Parathyroid adenoma (tissue), 2 donors: ENCODE measurements around the gene ZNF106.

Experiments used
- H2AFZ ChIP-seq: fragments of 300-600 bp; sonication (generic); one replicate; pipeline ENCODE4 v1.7.0; 2017; ENCODE audit warnings: antibody characterized with exemption, mild to moderate bottlenecking
- H3K27ac ChIP-seq: fragments of 300-600 bp; sonication (generic); one replicate; pipeline ENCODE4 v1.7.0; 2017
- H3K27me3 ChIP-seq: fragments of 300-600 bp; sonication (generic); one replicate; pipeline ENCODE4 v1.7.0; 2017; ENCODE audit warnings: low read length; ENCODE audit not compliant: control insufficient read depth, insufficient read depth
- H3K36me3 ChIP-seq: fragments of 300-600 bp; sonication (generic); one replicate; pipeline ENCODE4 v1.7.0; 2017; ENCODE audit warnings: low read length; ENCODE audit not compliant: control insufficient read depth, insufficient read depth
- H3K4me1 ChIP-seq: fragments of 300-600 bp; sonication (generic); one replicate; pipeline ENCODE4 v1.7.0; 2017; ENCODE audit warnings: control low read depth
- H3K4me2 ChIP-seq: fragments of 300-600 bp; sonication (generic); one replicate; pipeline ENCODE4 v1.7.0; 2017; ENCODE audit warnings: low read length
- H3K4me3 ChIP-seq: fragments of 300-600 bp; sonication (generic); one replicate; pipeline ENCODE4 v1.7.0; 2017; ENCODE audit warnings: low read depth, low read length
- H3K79me2 ChIP-seq: fragments of 300-600 bp; sonication (generic); one replicate; pipeline ENCODE4 v1.7.0; 2017; ENCODE audit warnings: control low read depth
- H3K9ac ChIP-seq: fragments of 300-600 bp; sonication (generic); one replicate; pipeline ENCODE4 v1.7.0; 2017; ENCODE audit warnings: mild to moderate bottlenecking
- H3K9me3 ChIP-seq: fragments of 300-600 bp; sonication (generic); one replicate; pipeline ENCODE4 v1.7.0; 2017; ENCODE audit warnings: low read length; ENCODE audit not compliant: control insufficient read depth
- CTCF ChIP-seq: fragments of 300-600 bp; sonication (generic); IDR thresholded peaks from one replicate; pipeline ENCODE4 v1.7.0; 2017; ENCODE audit warnings: antibody characterized with exemption, mild to moderate bottlenecking
- donor health status: primary hyperparathyroidism.

Gene ZNF106

GRCh38 chr15:42450425-42450790 is 40.5 kb downstream of the ZNF106 start:
- Histone ChIP-seq H3K4me3 (no peak overlapping the region), H3K27me3 (no peaks in the 10 kb centered on the region), H3K4me1 (no peaks in the 10 kb centered on the region), H3K36me3 (no peaks in the 10 kb centered on the region), H3K9me3 (no peaks in the 10 kb centered on the region), H3K79me2 (no peaks in the 10 kb centered on the region), H2AFZ (no peak overlapping the region), H3K4me2 (no peak overlapping the region), H3K27ac (no peak overlapping the region), H3K9ac (no peak overlapping the region)
- no peak for TF ChIP-seq CTCF

GRCh38 chr15:42449770-42450424 is 41.0 kb downstream of the ZNF106 start:
- Histone ChIP-seq H2AFZ (no peak overlapping the region), H3K4me3 (no peak overlapping the region), H3K4me2 (no peak overlapping the region), H3K9ac (no peak overlapping the region), H3K9me3 (no peaks in the 10 kb centered on the region), H3K27ac (no peak overlapping the region), H3K36me3 (no peaks in the 10 kb centered on the region), H3K4me1 (no peaks in the 10 kb centered on the region), H3K79me2 (no peaks in the 10 kb centered on the region), H3K27me3 (no peaks in the 10 kb centered on the region)
- no peak for TF ChIP-seq CTCF

- H3K27ac ChIP-seq = no peak overlapping the region
- no peaks in the 10 kb centered on the region for H3K79me2 ChIP-seq
- no peak overlapping the region for H2AFZ ChIP-seq
- H3K36me3 ChIP-seq = no peaks in the 10 kb centered on the region
- H3K4me3 ChIP-seq = no peak overlapping the region
- no peaks in the 10 kb centered on the region for H3K9me3 ChIP-seq
- H3K27me3 ChIP-seq = no peaks in the 10 kb centered on the region
- no peak for TF ChIP-seq CTCF
- H3K9ac ChIP-seq = no peak overlapping the region
- no peak overlapping the region for H3K4me2 ChIP-seq
- H3K4me1 ChIP-seq = no peaks in the 10 kb centered on the region
These were observed 42.7 kb downstream of the ZNF106 start for GRCh38 chr15:42448281-42448680.

GRCh38 chr15:42447599-42447998 is 43.3 kb downstream of the ZNF106 start:
- Histone ChIP-seq H3K27me3 (no peaks in the 10 kb centered on the region), H3K4me2 (no peak overlapping the region), H3K4me3 (no peak overlapping the region), H3K9me3 (no peaks in the 10 kb centered on the region), H3K4me1 (no peaks in the 10 kb centered on the region), H3K79me2 (no peaks in the 10 kb centered on the region), H2AFZ (no peak overlapping the region), H3K9ac (no peak overlapping the region), H3K27ac (no peak overlapping the region), H3K36me3 (no peaks in the 10 kb centered on the region)
- no peak for TF ChIP-seq CTCF

- H3K9ac ChIP-seq = no peak overlapping the region
- no peaks in the 10 kb centered on the region for H3K9me3 ChIP-seq
- H3K27me3 ChIP-seq = no peaks in the 10 kb centered on the region
- no peaks in the 10 kb centered on the region for H3K4me1 ChIP-seq
- H2AFZ ChIP-seq = no peak overlapping the region
- H3K27ac ChIP-seq = no peak overlapping the region
- no peak for TF ChIP-seq CTCF
- H3K79me2 ChIP-seq = no peaks in the 10 kb centered on the region
- no peak overlapping the region for H3K4me3 ChIP-seq
- H3K36me3 ChIP-seq = no peaks in the 10 kb centered on the region
- no peak overlapping the region for H3K4me2 ChIP-seq
These were observed 45.4 kb downstream of the ZNF106 start for GRCh38 chr15:42445551-42445950.
